Endometrial microvascular endothelial cells (primary cell): ENCODE data around the gene SRSF10. TPM values are rescaled to one million over a fixed set of nuclear protein-coding genes. Genes with fewer than 3 reads are reported as not detected.
"Not testable (repeated sequence)": the region's sequence is repeated elsewhere in the genome, so short reads cannot be mapped to it uniquely, and the experiment has no call there.

Experiments used
- in situ Hi-C: cut with HindIII; loops from 2 replicates; pipeline ENCODE4 v1.10.0; 2017; ENCODE audit warnings: low sequenced_read_pairs, low pct_unique_long_range_greater_than_20kb; ENCODE audit errors: inconsistent ontology term
- total RNA-seq: library from RNA; depleted of rRNA; stranded (reverse); fragments of >200 nt; gene quantifications from one replicate; pipeline ENCODE4 v1.2.3, GENCODE V29; 2015; ENCODE audit errors: inconsistent ontology term

SRSF10 gene
- total RNA-seq, 1 donor from 2014 or later = 68.3 TPM

DNA sequence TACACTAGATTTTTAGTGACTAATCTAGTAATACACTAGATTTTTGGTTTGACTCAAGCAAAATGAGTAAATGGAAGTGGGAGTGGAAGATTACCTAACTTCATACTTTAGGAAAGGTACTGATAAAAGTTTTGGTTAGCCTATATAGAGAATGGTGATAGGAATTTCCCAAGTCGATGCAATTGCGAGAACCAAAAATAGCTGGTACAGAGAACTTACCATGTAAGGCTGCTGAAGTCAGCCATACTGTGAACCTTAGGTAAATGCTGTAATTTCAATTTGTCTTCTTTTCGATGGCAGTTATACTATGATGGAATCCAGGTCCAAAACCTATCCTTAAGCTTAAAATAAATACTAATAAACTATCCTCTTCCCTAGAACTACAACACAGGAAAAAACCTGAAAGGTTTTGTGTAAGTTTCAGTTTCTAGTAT lies 15.9 kb downstream of the SRSF10 start:
- in situ Hi-C loops = loop anchor here (10.0 kb wide), 1 partner anchor 61 kb away; no protein-coding TSS in a partner anchor

DNA sequence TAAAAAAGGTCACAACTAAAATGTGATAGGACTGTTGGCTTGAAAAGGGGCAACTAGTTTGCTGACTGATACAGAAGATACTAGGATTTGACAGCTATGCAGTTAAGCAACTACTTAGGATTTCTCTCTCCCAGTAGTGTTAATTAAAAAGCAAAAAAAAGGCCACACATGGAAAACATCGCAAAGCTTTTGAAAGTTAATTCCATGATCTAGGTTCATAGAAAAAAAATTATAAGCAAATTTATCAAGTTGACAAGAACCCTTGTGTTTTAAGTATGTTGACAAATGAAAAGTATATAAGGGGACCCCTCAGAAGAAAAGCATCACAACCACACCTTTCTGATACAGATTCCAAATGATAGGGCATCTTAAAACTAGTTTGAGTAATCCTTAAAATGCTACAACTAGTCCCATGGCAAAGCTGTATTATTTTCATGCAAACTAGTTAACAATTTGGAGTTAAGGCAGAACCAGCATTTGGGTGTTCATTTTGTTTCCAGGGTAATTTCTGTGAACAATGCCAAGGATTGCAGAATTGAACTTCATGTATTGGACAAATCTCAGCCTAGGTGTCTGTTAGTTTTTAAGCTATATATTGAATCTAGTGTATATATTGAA lies 16.4 kb downstream of the SRSF10 start:
- in situ Hi-C loops = loop anchor here (10.0 kb wide), 1 partner anchor 61 kb away; no protein-coding TSS in a partner anchor

DNA sequence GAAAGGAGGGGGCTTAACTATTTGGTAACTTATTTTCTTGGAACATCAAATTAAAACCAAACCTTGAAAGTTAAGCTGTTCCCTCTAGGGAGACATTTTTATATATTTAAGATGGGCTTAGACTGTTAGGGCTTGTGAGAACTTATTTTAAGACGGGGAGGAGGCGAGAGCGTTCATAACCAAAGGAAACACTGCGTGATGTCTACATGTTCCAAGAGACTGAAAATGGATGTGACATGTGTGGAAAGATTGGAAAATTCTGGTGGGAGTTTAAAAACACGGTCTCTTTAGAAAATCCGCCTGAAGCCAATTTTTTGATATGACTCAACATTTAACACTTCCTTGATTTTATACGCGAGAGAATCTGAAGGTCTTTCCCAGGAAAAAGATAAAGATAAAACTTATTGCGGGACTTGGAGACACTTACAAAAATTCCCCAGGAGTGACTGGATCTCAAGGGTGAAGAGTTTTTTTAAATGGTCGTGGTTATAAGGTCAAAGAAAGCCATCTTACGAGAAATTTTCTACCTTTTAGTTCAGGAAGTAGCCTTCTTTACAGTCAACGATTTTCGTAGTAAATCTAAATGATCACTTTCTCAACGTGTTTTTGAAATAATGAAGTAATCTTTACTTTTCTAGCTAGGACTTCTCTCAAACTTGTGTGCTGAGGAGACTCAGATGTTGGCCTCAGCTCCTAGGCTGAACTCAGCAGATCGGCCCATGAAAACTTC lies 19.7 kb downstream of the SRSF10 start:
- in situ Hi-C loops = loop anchor here (10.0 kb wide), 1 partner anchor 64 kb away; no protein-coding TSS in a partner anchor

DNA sequence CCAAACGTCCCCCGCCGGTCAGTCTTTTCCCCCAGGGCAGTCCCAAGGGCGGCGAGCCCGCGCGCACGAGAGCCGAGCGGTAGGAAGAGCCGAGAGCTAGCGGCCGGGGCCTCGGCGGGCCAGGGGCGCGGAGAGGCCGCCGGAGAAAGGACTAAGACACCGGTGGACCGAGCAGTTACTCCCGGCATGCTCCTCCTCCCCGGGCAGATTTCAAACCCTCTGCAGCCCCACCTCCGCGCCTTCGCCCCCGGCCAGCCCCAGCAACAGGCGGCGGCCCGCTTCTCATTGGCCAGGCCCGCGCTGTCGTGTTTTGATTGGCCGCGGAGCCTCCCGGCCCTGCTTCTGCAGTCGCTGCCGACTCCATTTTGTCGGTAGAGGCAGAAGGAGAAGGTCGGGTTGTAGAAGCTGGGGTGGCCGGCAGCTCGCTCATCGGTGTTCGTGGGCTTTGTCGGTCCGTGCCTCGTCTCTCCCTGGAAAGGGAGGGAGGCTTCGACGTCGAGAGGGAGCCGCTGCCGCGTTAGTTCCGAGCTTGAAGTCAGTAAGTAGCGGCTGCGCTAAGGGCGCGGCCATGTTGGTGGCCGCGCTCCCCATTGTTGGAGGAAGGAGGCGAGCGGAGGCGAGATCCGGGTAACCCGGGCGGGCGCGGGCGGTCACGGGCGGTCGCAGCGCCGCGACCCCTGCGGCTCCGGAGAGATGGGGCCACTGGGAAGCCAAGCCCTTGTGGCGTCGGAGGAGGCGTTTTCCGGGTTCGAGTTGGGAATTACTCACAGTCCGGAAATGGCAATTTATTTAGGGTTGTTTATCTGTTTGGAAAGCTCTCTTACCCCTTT lies 20.5 kb downstream of the SRSF10 start, which contains the start of gene PNRC2:
PNRC2 (plus strand) TSS at position 368 of the 830 bp plus-strand sequence. CDS start 1,630 bp downstream, outside the sequence.
- in situ Hi-C loops = loop anchor here (10.0 kb wide), 1 partner anchor 65 kb away; no protein-coding TSS in a partner anchor

DNA sequence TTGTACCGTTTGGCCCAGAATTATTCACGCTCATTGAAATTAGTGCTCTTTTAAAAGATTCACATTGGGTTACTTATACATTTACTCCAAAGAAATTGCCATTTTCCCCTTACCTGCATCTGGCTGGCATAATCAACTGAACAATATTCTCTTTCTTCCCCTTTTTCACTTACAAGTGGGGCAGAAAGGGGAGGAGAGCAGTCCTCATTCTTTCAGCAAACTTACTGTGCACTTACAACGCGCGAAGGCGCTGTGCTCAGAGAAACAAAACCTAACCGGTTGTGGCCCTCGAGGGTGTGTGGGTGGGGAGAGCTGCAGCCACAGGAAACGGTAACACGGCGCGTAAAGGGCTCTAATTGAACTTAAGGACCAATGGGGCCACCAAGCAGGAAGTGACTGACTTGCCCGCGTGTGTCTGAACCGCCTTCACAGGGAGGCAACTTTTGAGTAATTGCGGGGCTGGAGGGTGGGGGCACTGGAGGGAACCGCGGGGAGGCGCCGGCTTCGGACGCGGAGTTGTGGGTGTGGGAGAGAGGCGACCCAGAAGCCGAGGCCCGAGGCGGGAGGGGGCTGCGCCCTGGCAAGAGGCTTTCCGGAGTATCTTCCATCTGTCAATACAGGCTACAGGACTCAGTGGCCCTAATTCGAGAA lies 21.2 kb downstream of the SRSF10 start:
- in situ Hi-C loops = no loop called here

DNA sequence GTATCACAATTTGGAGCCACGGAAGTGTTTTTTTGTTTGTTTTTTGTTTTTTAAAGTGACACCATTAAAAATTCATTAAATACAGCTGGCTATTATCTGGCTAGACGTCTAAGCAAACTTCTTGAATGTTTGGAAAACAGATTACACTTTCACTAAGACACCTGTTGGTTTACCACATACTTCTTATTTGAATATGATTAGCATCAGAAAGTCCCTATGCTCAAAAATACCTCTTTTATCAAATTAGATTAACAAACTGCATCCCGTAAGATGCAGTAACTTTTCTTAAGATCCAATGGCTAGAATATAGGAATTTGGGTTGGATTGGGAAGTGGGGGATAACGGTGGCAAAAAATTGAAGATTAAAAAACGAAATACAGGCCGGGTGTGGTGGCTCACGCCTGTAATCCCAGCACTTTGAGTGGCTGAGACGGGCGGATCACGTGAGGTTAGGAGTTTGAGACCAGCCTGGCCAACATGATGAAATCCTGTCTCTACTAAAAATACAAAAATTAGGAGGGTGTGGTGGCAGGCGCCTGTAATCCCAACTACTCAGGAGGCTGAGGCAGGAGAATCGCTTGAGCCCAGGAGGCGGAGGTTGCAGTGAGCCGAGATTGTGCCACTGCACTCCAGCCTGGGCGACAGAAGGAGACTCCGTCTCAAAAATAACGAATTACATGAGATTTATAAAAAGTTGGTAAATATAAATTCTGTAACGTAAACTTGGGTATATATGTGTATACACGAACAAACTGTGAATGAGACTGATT lies 21.9 kb downstream of the SRSF10 start:
- in situ Hi-C loops = not testable (repeated sequence)

DNA sequence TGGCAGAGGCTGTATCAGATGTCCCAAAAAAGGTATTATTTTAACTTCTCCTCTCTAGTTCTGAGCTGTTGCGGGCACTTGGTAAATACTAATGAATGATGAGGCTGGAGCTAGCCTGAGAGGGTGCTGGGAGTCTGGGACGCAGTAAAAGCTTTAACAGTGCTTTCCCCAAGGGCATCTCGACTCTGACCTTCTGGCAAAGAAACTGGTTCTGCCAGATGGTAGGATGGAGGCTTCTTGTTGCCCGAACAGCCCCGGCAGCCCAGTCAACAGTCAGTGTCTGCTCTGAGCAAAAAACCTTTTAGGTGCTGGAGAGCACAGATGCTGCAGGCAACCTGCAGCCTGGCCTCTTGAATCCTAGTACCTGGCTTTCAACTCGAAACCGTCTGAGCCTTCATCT lies 23.0 kb downstream of the SRSF10 start:
- in situ Hi-C loops = no loop called here

DNA sequence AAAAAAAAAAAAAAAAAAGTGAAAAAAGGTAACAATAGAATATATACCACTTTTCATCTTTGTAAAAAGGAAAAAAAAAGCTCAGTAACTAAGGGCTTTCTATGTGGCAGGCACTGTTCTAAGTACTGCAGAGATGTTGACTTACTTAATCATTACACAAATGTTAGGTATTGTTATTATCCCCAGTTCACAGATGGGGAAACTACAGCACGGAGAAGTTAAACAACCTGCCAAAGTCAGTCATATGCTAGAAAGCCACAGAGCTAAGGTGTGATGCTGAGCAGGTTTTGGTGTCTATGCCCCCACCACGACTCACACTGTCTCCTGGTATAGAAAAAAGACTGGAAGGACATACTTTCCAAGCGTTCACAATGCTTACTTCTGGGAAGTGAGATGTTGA lies 27.1 kb downstream of the SRSF10 start:
- in situ Hi-C loops = no loop called here

DNA sequence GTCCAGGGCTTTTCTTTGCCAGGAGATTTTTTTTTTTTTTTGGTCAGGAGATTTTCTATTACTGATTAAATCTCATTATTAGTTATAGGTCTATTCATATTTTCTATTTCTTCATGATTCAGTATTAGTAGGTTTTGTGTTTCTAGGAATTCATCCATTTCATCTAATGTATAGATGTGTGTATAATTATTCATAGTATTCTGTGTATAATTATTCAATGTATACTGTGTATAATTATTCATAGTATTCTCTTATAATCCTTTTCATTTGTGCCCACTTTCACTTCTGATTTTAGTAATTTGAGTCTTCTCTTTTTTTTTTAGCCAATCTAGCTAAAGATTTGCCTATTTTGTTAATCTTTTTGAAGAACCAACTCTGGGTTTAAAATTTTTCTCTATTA lies 32.8 kb downstream of the SRSF10 start:
- in situ Hi-C loops = no loop called here

DNA sequence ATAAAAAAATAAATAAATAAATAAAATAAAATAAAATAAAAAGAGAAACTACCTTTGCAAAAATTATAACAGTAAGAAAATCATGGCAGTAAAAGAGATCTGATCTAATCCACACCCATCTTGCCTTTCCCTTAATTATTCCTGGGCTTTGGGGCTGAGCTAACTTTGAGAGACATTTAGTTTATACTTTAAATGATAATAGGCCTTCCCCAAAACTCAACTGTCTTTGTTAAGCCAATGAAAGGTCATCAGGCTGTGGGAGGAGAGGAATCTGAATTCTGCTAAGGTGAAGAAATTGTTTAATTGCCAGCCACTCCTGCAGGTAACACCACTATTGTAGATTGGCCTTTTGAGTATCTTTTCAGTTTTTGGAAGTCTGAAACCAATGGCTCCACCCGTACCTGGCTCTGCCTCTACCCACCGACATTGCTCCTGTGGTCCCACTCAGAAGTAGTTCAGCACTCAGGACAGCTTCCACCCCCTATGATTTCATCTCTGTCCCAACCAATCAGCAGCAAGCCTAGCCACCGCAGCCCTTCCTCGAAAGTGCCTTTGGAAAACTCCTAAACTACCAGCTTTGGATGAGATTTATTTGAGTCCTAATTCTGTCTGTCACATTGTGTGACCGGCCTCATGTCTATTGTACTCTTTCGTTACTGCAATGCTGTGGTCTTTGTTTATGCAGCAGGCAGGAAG lies 43.5 kb downstream of the SRSF10 start:
- in situ Hi-C loops = no loop called here

DNA sequence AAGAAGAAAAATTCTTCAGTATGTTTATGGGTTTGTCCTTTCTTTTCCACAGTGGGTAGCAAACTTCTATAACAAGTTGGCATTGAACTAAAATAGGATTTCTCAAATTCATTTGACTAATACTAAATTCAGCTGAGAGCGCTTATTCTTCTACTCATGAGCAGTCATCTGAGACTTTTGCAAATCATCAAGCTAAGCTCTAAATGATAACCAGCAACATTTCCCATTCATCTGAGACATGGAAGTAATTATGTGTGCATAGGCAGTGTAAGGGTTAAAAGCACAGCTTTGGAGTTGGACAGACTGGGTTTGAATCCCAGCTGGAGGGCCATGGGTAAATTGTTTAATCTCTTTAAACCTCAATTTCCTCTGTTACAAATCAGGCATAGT lies 48.6 kb downstream of the SRSF10 start:
- in situ Hi-C loops = no loop called here

DNA sequence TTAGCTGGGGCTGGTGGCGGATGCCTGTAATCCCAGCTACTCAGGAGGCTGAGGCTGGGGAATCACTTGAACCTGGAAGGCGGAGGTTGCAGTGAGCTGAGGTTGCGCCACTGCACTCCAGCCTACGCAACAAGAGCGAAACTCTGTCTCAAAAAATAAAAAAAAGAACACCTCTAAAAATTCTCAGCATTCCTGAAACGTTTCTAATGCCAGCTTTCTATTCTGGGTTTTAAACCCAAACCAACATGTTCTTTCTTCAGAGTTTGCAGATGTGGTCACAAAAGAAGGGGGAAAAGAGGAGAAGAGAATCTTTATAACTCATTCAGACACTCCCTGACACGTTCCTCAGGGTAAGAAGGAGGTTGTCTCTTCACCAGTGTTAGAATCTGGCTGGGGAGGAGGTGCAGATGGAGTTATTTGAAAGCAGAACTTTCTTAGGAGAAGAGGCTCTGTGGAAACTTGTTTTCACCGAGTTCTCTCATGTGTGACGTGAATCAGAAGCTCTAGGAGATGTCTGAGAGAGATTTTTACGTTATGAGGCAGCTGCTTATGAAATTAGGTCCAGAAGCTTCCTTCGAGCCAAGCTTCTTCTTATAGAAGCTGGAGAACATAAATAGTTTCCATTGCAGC lies 49.2 kb downstream of the SRSF10 start:
- in situ Hi-C loops = no loop called here

DNA sequence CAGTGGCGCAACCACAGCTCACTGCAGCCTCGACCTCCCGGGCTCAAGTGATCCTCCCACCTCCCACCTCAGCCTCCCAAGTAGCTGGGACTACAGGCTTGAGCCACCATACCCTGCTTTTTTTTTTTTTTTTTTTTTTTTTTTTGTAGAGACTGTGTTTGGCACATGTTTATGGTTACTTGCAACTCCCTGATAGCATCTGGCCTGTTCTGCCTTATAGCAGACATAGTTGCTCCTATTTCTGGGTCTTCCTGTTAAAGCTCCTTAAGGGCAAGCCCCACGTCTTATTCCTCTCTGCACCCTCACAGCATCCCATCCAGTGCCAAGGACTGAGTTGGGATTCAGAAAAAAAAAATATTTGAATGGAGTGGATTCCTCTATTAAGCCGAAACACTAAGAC lies 49.9 kb downstream of the SRSF10 start:
- in situ Hi-C loops = no loop called here

DNA sequence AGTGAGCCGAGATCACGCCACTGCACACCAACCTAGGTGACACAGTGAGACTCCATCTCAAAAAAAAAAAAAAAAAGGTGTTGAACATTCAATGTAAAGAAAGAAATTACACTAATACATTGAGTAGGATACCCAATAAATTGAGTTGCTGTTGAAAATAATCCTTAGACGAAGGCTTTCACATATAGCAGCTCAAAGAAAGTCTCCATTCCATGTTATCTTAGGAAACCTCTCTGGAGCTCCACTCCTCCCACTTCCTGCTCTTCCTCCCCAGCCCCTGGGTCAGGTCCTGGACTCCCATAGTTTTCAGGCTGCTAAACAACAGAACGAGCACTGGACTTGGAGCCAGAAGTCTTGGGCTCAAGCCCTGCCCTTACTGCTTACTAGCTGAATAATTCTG lies 51.3 kb downstream of the SRSF10 start:
- in situ Hi-C loops = no loop called here

DNA sequence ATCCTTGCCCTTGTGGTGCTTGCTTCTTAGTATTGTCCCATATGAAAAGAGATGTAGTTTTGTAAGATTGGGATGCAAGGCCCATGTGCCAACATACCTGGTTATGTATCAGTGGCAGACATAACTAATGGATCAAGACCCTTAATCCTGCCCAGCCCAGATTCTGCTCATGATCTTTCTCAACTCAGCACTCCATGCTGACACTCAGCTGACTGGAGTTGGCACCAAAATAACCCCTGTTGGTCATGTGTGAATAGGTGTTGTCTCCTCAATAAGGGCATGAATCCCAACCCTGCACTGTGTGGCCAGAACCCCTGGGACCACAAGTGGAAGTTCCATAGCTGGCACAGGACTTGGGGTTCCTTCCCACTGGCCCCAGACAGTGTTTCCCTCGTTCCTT lies 53.0 kb downstream of the SRSF10 start:
- in situ Hi-C loops = no loop called here

DNA sequence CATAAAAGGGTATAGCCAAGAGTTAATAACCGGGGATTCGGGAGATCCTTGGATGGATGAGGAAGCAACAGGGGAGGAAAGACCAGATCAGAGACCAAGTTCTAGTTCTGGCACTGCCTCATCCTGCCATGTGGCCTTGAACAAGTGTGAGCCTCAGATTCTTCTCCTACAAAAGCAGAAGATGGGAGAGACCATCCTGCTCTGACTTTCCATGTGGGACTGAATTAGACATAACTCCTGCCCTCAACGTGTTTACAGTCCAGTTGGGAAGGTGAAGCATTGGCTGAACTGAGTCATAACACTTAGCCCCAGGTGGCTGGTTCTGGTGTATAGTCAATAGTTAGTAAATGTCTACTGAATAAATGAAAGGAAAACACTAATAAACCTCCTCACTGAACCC lies 54.8 kb downstream of the SRSF10 start:
- in situ Hi-C loops = no loop called here

DNA sequence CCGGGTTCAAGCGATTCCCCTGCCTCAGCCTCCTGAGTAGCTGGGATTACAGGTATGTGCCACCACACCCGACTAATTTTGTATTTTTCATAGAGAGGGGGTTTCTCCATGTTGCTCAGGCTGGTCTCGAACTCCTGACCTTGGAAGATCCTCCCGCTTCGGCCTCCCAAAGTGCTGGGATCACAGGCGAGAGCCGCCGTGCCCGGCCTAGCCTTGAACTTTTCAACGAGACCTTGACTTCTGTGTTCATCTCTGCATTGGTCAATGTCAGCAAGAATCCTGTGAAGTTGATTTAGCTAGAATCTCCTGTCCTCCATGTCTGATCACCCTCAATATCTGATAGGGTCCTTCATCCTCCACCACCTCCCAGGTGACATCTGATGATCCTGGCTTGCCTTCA lies 55.5 kb downstream of the SRSF10 start:
- in situ Hi-C loops = no loop called here
